Measurements from ENCODE around the gene CNN3. TPM values are rescaled to one million over a fixed set of nuclear protein-coding genes. Genes with fewer than 3 reads are reported as not detected.

The CNN3 gene
- total and polyA plus RNA-seq, 2 donors (not counting 1 experiment from before 2014, with no cell fraction given), result 2.3 to 17.2 TPM

DNA sequence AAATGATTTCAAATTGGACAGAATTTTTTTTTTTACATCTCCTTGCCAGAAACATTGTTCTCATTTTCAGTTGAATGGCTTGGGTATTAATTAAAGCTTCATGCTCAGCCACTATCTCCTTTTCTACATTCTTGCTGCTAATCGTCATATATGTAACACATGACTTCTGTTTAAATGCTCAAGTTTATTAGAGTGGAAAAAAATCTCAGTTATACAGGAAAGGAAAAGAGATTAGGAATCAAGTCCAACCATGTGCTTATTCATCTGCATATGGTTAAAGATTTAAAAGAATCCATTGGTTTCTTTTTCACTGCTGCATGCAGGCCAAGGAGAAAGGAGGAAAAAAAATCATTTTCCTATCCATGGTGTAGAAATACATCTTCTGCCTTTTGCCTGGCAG lies 47.3 kb upstream of the CNN3 start:
- intact Hi-C loops (cut with micrococcal nuclease), result no loop called here
- no peaks in the 10 kb centered on the region for H3K36me3 ChIP-seq (replicated peaks in 1 of 2; ENCODE audit: control extremely low read depth in 1 of 2, control insufficient read depth in 1 of 2, extremely low read depth in 1 of 2, insufficient read depth in 2 of 2, low read length in 1 of 2)
- H3K79me2 ChIP-seq (ENCODE audit: control insufficient read depth, insufficient read depth, low read length), result no peaks in the 10 kb centered on the region
- no CpG with 5 or more reads among the region's 1 CpG for WGBS (ENCODE audit: insufficient coverage)
- no peaks in the 10 kb centered on the region for H3K27me3 ChIP-seq (replicated peaks in 1 of 4; ENCODE audit: control extremely low read depth in 1 of 4, control insufficient read depth in 3 of 4, insufficient read depth in 4 of 4, low read length in 3 of 4)
- DNase-seq (no peak), ATAC-seq (ENCODE audit: low read depth) (no peak)
- peaks cover 7% of the 10 kb centered on the region for H3K4me1 Mint-ChIP-seq
- no peaks in the 10 kb centered on the region for H3K9me3 ChIP-seq (ENCODE audit: control extremely low read depth in 1 of 3, control insufficient read depth in 2 of 3, insufficient read depth in 1 of 3, low read length in 2 of 3)
- no peaks in the 10 kb centered on the region for H3K27me3 Mint-ChIP-seq
- H2AFZ ChIP-seq (ENCODE audit: insufficient read depth, low read depth, low read length, poor library complexity, severe bottlenecking), result no peak overlapping the region
- H3K27ac ChIP-seq (ENCODE audit: low read length in 2 of 2), result no peak overlapping the region
- H3K9me3 Mint-ChIP-seq (ENCODE audit: insufficient read depth), result no peaks in the 10 kb centered on the region
- H3K27ac Mint-ChIP-seq, result no peak overlapping the region
- H3K4me1 ChIP-seq (ENCODE audit: control insufficient read depth in 2 of 2, insufficient read depth in 2 of 2, low read length in 2 of 2), result peaks cover 8 to 12% of the 10 kb centered on the region in 2 donors
- no peaks in the 10 kb centered on the region for H4K20me1 ChIP-seq (ENCODE audit: control insufficient read depth, insufficient read depth, low read length, poor library complexity, severe bottlenecking)
- H3K4me3 ChIP-seq (ENCODE audit: control extremely low read depth in 1 of 5, extremely low read depth in 1 of 5, insufficient read depth in 1 of 5, low read depth in 2 of 5, low read length in 4 of 5), result no peak overlapping the region
- CTCF ChIA-PET, result interaction anchor here (1.0 to 1.5 kb wide), 2 partner anchors 13 to 54 kb away, joined by 4 read pairs; no protein-coding TSS in a partner anchor
- no peak overlapping the region for H3K4me3 Mint-ChIP-seq
- no peak overlapping the region for H3K4me2 ChIP-seq (replicated peaks; ENCODE audit: low read depth, low read length, poor library complexity, severe bottlenecking)
- H3K9ac ChIP-seq (ENCODE audit: low read length), result no peak overlapping the region
- no peak for TF ChIP-seq EZH2 (IDR thresholded peaks at IDR 0.05; ENCODE audit: borderline replicate concordance, insufficient read depth, low read depth, low read length, poor library complexity, severe bottlenecking)
- TF ChIP-seq, protein P1, sequence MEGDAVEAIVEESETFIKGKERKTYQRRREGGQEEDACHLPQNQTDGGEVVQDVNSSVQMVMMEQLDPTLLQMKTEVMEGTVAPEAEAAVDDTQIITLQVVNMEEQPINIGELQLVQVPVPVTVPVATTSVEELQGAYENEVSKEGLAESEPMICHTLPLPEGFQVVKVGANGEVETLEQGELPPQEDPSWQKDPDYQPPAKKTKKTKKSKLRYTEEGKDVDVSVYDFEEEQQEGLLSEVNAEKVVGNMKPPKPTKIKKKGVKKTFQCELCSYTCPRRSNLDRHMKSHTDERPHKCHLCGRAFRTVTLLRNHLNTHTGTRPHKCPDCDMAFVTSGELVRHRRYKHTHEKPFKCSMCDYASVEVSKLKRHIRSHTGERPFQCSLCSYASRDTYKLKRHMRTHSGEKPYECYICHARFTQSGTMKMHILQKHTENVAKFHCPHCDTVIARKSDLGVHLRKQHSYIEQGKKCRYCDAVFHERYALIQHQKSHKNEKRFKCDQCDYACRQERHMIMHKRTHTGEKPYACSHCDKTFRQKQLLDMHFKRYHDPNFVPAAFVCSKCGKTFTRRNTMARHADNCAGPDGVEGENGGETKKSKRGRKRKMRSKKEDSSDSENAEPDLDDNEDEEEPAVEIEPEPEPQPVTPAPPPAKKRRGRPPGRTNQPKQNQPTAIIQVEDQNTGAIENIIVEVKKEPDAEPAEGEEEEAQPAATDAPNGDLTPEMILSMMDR (IDR thresholded peaks at IDR 0.05), result no peak
- POLR2A ChIA-PET, result interaction anchor here (0.7 kb wide), 2 partner anchors 14 to 51 kb away, joined by 3 to 5 read pairs; no protein-coding TSS in a partner anchor

DNA sequence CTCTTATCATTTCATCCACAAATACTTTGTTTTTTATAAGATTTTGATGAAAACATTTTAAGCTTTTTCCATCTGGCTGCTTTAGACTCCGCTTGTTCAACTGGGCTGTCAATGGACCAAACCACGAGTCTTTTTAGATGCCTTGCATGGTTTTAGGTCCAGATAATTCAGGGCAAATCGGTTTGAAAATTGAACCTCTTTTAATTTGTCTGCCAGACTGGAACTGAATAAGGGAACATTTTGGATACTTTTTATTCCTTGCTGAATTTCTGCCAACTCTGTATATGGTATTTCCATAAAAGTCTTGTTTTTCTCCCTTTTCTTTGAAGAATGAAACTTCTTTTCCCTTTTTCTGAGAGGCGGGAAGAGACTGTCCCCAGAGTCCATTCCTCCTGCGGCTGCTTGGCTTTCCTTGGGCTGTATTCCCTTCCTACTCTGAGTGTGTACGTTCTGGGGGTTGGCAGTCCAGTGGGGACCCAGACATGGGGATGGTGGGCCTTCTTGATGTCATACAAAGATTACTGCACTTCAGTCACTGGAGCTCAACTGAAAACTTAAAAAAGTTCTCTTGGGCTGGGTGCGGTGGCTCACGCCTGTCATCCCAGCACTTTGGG lies 46.5 kb upstream of the CNN3 start:
- no peak for ATAC-seq (ENCODE audit: low read depth)
- Histone ChIP-seq H4K20me1 (ENCODE audit: control insufficient read depth, insufficient read depth, low read length, poor library complexity, severe bottlenecking) (no peaks in the 10 kb centered on the region), H3K4me1 (ENCODE audit: control insufficient read depth in 2 of 2, insufficient read depth in 2 of 2, low read length in 2 of 2) (peaks cover 2 to 4% of the 10 kb centered on the region in 2 donors), H2AFZ (ENCODE audit: insufficient read depth, low read depth, low read length, poor library complexity, severe bottlenecking) (no peak overlapping the region), H3K27ac (ENCODE audit: low read length in 2 of 2) (no peak overlapping the region), H3K4me2 (replicated peaks; ENCODE audit: low read depth, low read length, poor library complexity, severe bottlenecking) (no peak overlapping the region), H3K27me3 (replicated peaks in 1 of 4; ENCODE audit: control extremely low read depth in 1 of 4, control insufficient read depth in 3 of 4, insufficient read depth in 4 of 4, low read length in 3 of 4) (no peaks in the 10 kb centered on the region), H3K9me3 (ENCODE audit: control extremely low read depth in 1 of 3, control insufficient read depth in 2 of 3, insufficient read depth in 1 of 3, low read length in 2 of 3) (no peaks in the 10 kb centered on the region), H3K4me3 (ENCODE audit: control extremely low read depth in 1 of 5, extremely low read depth in 1 of 5, insufficient read depth in 1 of 5, low read depth in 2 of 5, low read length in 4 of 5) (no peak overlapping the region), H3K36me3 (replicated peaks in 1 of 2; ENCODE audit: control extremely low read depth in 1 of 2, control insufficient read depth in 1 of 2, extremely low read depth in 1 of 2, insufficient read depth in 2 of 2, low read length in 1 of 2) (no peaks in the 10 kb centered on the region), H3K79me2 (ENCODE audit: control insufficient read depth, insufficient read depth, low read length) (no peaks in the 10 kb centered on the region), H3K9ac (ENCODE audit: low read length) (no peak overlapping the region)
- H3K27me3 Mint-ChIP-seq, result no peaks in the 10 kb centered on the region
- CTCF ChIA-PET, result interaction anchor here (1.0 kb wide), 1 partner anchor 55 kb away, joined by 4 read pairs; no protein-coding TSS in a partner anchor
- no peak overlapping the region for H3K4me3 Mint-ChIP-seq
- intact Hi-C loops (cut with micrococcal nuclease), result no loop called here
- H3K4me1 Mint-ChIP-seq, result peaks cover 3% of the 10 kb centered on the region
- WGBS (ENCODE audit: insufficient coverage), result 98% methylated on average over 6 of the region's 8 CpGs
- DNase-seq, result no peak
- H3K9me3 Mint-ChIP-seq (ENCODE audit: insufficient read depth), result no peaks in the 10 kb centered on the region
- POLR2A ChIA-PET, result interaction anchor here (0.7 kb wide), 1 partner anchor 50 kb away, joined by 3 read pairs; no protein-coding TSS in a partner anchor
- H3K27ac Mint-ChIP-seq, result no peak overlapping the region
- no peak for TF ChIP-seq EZH2 (IDR thresholded peaks at IDR 0.05; ENCODE audit: borderline replicate concordance, insufficient read depth, low read depth, low read length, poor library complexity, severe bottlenecking)
- TF ChIP-seq, protein P1 (IDR thresholded peaks at IDR 0.05), result no peak

Data from B cell (primary cell).